MCF 10A (cell line): ENCODE results near the gene PLCB1. TPM values are rescaled to one million over a fixed set of nuclear protein-coding genes. Genes with fewer than 3 reads are reported as not detected.

Source experiments
- BruUV-seq: library from RNA; stranded (reverse); fragments of 400-500 nt; replicated peaks from 2 replicates; lab custom pipeline; 2021; lab: Mats Ljungman, UMichigan
- CTCF ChIA-PET: fragments of 300-600 bp; sonication (Branson Sonifier 250); formaldehyde crosslinking; extraction: SDS; loops from one replicate; lab custom pipeline; 2021; ENCODE audit warnings: antibody characterized with exemption, inconsistent platforms; lab: Yijun Ruan, JAX
- POLR2A ChIA-PET: fragments of 300-600, 350-650 bp; sonication (Branson Sonifier 250); formaldehyde crosslinking; extraction: SDS; loops from one replicate; lab custom pipeline; 2020; ENCODE audit warnings: antibody characterized with exemption, inconsistent platforms; lab: Yijun Ruan, JAX
- DNase-seq: peaks from one replicate; pipeline ENCODE4 v3.0.0-alpha.2; 2018; ENCODE audit not compliant: unreplicated experiment
- H3K27ac Mint-ChIP-seq: one replicate; pipeline ENCODE4 v1.8.0; 2022; ENCODE audit warnings: mild to moderate bottlenecking, low read depth, mixed read lengths; ENCODE audit not compliant: unreplicated experiment
- H3K27me3 Mint-ChIP-seq: one replicate; pipeline ENCODE4 v1.8.0; 2022; ENCODE audit warnings: mixed read lengths; ENCODE audit not compliant: insufficient read depth, unreplicated experiment
- H3K36me3 Mint-ChIP-seq: one replicate; pipeline ENCODE4 v1.8.0; 2022; ENCODE audit warnings: mild to moderate bottlenecking, moderate library complexity, mixed read lengths; ENCODE audit not compliant: insufficient read depth, unreplicated experiment
- H3K4me1 Mint-ChIP-seq: one replicate; pipeline ENCODE4 v1.8.0; 2022; ENCODE audit warnings: mixed read lengths; ENCODE audit not compliant: insufficient read depth, unreplicated experiment
- H3K4me3 Mint-ChIP-seq: one replicate; pipeline ENCODE4 v1.8.0; 2022; ENCODE audit warnings: mild to moderate bottlenecking, moderate library complexity, mixed read lengths; ENCODE audit not compliant: unreplicated experiment
- H3K9me3 Mint-ChIP-seq: one replicate; pipeline ENCODE4 v1.8.0; 2022; ENCODE audit warnings: mixed read lengths; ENCODE audit not compliant: unreplicated experiment
- intact Hi-C: fragments of 100-400 bp; cut with micrococcal nuclease; formaldehyde crosslinking; loops from 2 replicates; pipeline ENCODE4 v1.14.1; 2022
- total RNA-seq: library from RNA; stranded (reverse); gene quantifications from 2 replicates; pipeline ENCODE4 v1.2.3, GENCODE V29; 2022
- TF ChIP-seq, protein P1 (sequence below): fragments of 200-600 bp; IDR thresholded peaks from one replicate; pipeline ENCODE4 v1.8.0; 2022; ENCODE audit warnings: antibody characterized with exemption, mild to moderate bottlenecking; ENCODE audit not compliant: unreplicated experiment

PLCB1 gene
- total RNA-seq, 1 experiment from 2014 or later: 5.9 TPM

DNA sequence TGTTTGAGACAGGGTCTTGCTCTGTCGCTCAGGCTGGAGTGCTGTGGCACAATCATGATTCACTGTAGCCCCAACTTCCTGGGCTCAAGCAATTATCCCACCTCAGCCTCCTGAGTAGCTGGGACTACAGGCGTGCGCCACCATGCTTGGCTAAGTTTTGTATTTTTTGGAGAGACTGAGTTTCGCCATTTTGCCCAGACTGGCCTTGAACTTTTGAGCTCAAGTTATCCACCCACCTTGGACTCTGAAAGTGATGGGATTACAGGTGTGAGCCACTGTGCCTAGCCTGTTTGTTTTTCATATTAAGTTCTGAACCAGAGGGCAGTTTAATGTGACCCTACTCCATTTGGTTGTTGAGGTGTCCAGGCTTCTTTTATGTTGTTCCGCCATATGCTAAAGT, 194.8 kb downstream of the PLCB1 start:
- Mint-ChIP-seq H3K36me3 (no peaks in the 10 kb centered on the region), H3K27me3 (no peaks in the 10 kb centered on the region), H3K9me3 (no peaks in the 10 kb centered on the region), H3K4me1 (peaks cover 13% of the 10 kb centered on the region), H3K4me3 (no peak overlapping the region), H3K27ac (no peak overlapping the region)
- intact Hi-C loops: no loop called here
- POLR2A ChIA-PET: no interaction called here
- no TSS peak for BruUV-seq
- CTCF ChIA-PET: interaction anchor here (0.7 to 1.5 kb wide), 4 partner anchors 14 to 609 kb away, joined by 3 to 6 read pairs (median 4); no protein-coding TSS in a partner anchor
- TF ChIP-seq, protein P1, sequence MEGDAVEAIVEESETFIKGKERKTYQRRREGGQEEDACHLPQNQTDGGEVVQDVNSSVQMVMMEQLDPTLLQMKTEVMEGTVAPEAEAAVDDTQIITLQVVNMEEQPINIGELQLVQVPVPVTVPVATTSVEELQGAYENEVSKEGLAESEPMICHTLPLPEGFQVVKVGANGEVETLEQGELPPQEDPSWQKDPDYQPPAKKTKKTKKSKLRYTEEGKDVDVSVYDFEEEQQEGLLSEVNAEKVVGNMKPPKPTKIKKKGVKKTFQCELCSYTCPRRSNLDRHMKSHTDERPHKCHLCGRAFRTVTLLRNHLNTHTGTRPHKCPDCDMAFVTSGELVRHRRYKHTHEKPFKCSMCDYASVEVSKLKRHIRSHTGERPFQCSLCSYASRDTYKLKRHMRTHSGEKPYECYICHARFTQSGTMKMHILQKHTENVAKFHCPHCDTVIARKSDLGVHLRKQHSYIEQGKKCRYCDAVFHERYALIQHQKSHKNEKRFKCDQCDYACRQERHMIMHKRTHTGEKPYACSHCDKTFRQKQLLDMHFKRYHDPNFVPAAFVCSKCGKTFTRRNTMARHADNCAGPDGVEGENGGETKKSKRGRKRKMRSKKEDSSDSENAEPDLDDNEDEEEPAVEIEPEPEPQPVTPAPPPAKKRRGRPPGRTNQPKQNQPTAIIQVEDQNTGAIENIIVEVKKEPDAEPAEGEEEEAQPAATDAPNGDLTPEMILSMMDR: no peak
- DNase-seq: no peak

DNA sequence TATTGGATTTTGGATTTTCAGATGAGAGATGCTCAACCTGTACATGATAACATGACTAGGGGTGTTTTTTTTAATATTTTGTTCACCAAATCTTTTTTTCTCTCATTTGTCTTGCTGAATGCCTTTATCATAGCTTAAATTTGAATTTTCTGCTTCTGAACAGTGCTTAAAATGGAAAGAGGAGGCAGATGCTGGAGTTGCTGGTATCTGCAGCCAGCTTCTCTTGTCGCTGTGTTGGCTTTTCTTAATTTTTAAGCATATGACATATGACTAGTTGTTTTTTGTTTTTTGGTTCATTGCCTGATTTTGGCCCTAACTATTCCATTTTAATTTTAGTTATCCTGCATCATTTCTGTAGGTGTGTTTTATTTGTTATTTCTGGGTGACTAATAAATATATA, 196.1 kb downstream of the PLCB1 start:
- Mint-ChIP-seq H3K4me1 (peaks cover 16% of the 10 kb centered on the region), H3K36me3 (no peaks in the 10 kb centered on the region), H3K9me3 (no peaks in the 10 kb centered on the region), H3K4me3 (no peak overlapping the region), H3K27me3 (no peaks in the 10 kb centered on the region), H3K27ac (no peak overlapping the region)
- TF ChIP-seq, protein P1: no peak
- ChIA-PET CTCF (no interaction called here), POLR2A (interaction anchor here (0.6 kb wide), 1 partner anchor 9 kb away, joined by 3 read pairs; no protein-coding TSS in a partner anchor)
- intact Hi-C loops: no loop called here
- BruUV-seq: no TSS peak
- no peak for DNase-seq

DNA sequence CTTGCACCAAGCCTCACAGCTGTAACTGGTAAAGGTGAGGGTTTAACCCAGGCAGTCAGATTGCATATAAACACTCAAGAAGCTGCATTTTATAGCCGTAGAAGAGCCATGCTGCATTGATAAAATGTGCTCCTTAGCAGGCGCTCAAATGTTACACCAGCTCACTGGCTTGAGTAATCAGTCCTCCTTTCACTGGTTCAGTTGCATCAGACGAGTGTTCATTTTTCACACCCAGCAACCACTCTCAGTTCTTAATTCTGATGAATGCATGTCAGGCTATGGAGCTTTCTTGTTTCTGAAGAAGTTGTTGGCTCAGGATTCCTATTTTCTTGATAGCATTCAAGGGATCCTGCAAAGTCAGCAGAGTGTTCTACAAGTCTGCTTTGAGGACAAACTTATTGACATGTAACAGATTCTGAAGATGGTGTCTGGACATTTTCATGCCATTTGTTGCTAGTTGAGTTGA, 198.3 kb downstream of the PLCB1 start:
- ChIA-PET CTCF (interaction anchor here (0.5 to 1.6 kb wide), 7 partner anchors 9 to 196 kb away, joined by 3 to 4 read pairs (median 3); no protein-coding TSS in a partner anchor), POLR2A (interaction anchor here (0.8 kb wide), 1 partner anchor 9 kb away, joined by 3 read pairs; no protein-coding TSS in a partner anchor)
- no TSS peak for BruUV-seq
- no peaks in the 10 kb centered on the region for H3K9me3 Mint-ChIP-seq
- no peak overlapping the region for H3K27ac Mint-ChIP-seq
- no peaks in the 10 kb centered on the region for H3K27me3 Mint-ChIP-seq
- intact Hi-C loops: no loop called here
- DNase-seq: no peak
- no peaks in the 10 kb centered on the region for H3K36me3 Mint-ChIP-seq
- H3K4me3 Mint-ChIP-seq: no peak overlapping the region
- TF ChIP-seq, protein P1: no peak
- peaks cover 16% of the 10 kb centered on the region for H3K4me1 Mint-ChIP-seq

DNA sequence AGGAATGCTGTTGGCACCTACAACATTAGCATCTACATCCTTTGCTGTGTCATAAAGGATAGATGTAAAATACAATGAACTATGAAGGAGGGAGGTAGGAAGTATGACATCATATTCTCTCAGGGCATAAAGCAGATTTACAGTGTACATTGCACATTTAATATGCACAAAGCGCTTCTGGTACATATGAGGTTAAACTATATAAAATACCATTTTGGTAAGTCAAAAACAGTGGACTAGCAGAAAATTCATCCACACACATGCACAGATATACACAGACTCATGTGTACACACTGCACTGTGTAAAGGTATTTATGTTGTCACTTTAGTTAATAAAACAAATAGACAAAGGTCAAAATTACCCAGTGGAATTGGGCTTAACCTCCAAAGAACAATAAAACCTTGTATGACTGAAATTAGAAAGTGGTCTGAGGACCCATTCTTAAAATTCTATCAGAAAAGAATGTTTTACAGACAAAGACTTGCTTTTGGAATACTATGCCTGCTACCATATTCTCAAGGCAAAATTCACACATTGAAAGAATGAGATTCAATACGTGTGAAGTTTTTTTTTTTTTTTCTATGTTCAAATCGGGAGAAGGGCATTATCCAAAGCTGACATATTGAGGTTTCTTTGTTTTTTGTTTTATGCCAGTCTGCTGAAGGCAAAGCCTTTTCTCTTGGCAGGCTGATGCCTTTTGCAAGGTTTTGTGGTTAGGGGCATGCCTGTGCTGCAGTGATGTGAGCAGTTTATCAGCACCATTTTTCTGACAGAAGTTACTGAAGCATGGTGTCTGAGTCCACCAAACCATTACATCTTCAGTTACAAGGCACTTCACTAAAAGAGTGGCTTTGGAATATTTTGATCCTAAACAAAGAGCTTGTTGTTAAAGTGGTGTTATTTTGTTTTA, 199.0 kb downstream of the PLCB1 start:
- H3K9me3 Mint-ChIP-seq: no peaks in the 10 kb centered on the region
- intact Hi-C loops: no loop called here
- peak; percentile 9 for DNase-seq
- ChIA-PET CTCF (interaction anchor here (0.5 to 1.6 kb wide), 5 partner anchors 8 to 743 kb away, joined by 3 to 5 read pairs (median 4); no protein-coding TSS in a partner anchor), POLR2A (no interaction called here)
- no peaks in the 10 kb centered on the region for H3K27me3 Mint-ChIP-seq
- H3K36me3 Mint-ChIP-seq: no peaks in the 10 kb centered on the region
- no TSS peak for BruUV-seq
- TF ChIP-seq, protein P1: no peak
- no peak overlapping the region for H3K27ac Mint-ChIP-seq
- H3K4me3 Mint-ChIP-seq: no peak overlapping the region
- peaks cover 16% of the 10 kb centered on the region for H3K4me1 Mint-ChIP-seq
